GM12801 (cell line): Measurements from ENCODE around the gene SCFD2.

ENCODE experiments used
- CTCF ChIP-seq: IDR thresholded peaks from one replicate; pipeline ENCODE4 v1.5.1; 2011; ENCODE audit warnings: control low read depth; ENCODE audit not compliant: insufficient read length; ENCODE audit errors: extremely low read depth

Gene SCFD2

DNA sequence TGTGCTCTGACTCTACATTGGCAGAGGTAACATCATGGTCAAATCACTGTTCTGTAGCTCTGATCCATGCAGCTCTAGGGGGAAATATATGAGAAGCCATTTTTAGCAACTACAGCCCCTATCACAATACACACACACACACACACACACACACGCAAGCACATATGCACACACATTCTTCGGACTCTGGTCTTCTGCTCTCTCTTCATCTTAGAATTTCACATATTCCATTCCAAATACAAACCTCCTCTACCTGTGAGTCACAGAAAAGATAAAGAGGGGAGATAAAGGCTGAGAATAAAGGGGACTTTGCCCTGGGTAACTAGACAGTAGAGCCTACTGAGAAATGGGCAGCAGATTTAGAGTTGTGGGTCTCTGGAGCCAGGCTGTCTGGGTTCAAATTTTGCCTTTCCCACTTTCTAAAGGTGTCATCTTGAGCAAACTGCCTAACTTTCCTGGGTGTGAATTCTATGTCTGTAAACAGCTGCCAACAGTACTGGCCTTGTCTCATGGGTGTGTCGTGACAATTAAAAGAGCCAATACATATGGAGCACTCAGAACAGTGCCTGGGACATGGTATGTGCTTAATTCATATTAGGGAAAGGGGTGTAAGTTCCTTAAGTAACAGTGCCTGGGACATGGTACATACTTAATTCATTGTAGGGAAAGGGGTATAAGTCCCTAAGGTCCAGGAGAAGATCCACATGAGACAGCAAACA lies 515.3 kb downstream of the SCFD2 start:
- TF ChIP-seq CTCF = no peak

DNA sequence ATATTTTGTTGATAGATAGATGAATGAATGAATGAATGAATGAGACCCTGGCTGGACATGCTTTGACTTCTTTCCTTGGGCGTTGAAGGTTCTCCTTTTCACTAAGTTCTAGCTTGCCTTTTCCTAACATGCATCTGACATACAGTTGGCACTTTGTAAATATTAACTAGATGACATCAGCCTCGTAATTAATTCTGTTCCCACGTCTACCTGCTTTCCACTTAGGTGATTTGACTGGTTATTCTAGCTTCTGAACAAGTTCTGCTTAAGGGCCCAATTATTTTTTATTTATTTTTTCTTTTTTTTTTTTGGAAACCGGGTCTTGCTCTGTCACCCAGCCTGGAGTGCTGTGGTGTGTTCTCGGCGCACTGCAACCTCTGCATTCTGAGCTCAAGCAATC lies 517.6 kb downstream of the SCFD2 start:
- no peak for TF ChIP-seq CTCF

GRCh38 chr4:52846502-52846901 lies 519.4 kb downstream of the SCFD2 start:
- no peak for TF ChIP-seq CTCF

GRCh38 chr4:52844596-52844995 lies 521.3 kb downstream of the SCFD2 start:
- no peak for TF ChIP-seq CTCF

- no peak for TF ChIP-seq CTCF
Observed at GRCh38 chr4:52843958-52844357, 521.9 kb downstream of the SCFD2 start.

DNA sequence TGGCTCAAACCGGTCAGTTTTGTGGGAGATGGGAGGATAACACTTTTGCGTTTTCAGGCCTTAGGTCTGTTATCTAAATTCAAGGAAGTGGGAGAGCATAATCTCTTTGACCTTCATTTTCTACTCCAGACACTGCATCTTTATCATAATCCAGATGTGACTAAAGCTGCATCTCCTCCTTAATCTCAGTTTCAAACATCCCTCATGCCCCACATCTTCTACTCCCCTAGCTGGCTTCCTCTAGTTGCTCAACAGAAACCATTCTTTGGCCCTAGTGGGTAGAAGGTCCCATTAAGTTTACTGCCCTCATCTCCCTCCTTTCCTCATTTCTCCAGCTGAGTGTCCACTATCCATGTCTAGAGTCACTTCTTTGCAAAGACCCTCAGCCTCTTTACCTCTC lies 522.5 kb downstream of the SCFD2 start:
- no peak for TF ChIP-seq CTCF

DNA sequence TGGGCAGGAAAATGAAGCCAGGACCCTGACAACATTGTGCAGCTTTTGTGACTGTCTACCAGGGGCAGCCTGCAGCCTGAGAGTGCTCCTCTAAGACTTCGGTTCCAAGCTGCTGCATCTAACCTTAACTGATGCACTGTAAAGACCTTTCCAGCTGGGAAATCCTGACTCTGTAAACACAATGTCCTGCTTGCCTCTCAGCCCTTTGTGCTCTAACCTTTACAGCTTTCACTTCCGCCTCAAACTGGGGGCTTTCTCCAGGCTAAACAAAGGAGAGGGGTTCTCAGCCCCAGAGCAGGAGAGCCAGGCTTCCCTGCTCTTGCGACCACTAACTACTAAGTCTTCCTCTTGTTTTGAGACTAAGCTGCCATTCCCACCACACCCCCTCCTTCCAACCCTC lies 523.1 kb downstream of the SCFD2 start:
- no peak for TF ChIP-seq CTCF
